OCI-LY1 (cell line): ENCODE results near the gene DYNLT1.

Source experiments
- H2AFZ ChIP-seq: fragments of 200-600 bp; sonication (generic), shearing (Covaris generic); 2 replicates; pipeline ENCODE4 v1.6.0; 2014; ENCODE audit warnings: antibody characterized with exemption, mild to moderate bottlenecking, low read length
- H3F3A ChIP-seq: fragments of 200-600 bp; sonication (generic), shearing (Covaris generic); 2 replicates; pipeline ENCODE4 v1.6.0; 2014; ENCODE audit warnings: mild to moderate bottlenecking, antibody characterized with exemption, low read length, moderate library complexity; ENCODE audit not compliant: insufficient read depth
- H3K27ac ChIP-seq: fragments of 200-600 bp; sonication (generic); 2 replicates; pipeline ENCODE4 v1.5.1; 2014; ENCODE audit warnings: low read length, mixed run types, mild to moderate bottlenecking, low read depth; ENCODE audit not compliant: poor library complexity, severe bottlenecking
- H3K27me3 ChIP-seq: fragments of 200-600 bp; sonication (generic); 2 replicates; pipeline ENCODE4 v1.6.0; 2014; ENCODE audit warnings: antibody characterized with exemption, mild to moderate bottlenecking, low read length, moderate library complexity; ENCODE audit not compliant: insufficient read depth
- H3K36me3 ChIP-seq: fragments of 200-600 bp; sonication (generic); 2 replicates; pipeline ENCODE4 v1.6.1; 2014; ENCODE audit warnings: mild to moderate bottlenecking, antibody characterized with exemption, low read length, moderate library complexity, mixed read lengths; ENCODE audit not compliant: insufficient read depth
- H3K4me1 ChIP-seq: fragments of 200-600 bp; sonication (generic); 2 replicates; pipeline ENCODE4 v1.5.1; 2014; ENCODE audit warnings: mild to moderate bottlenecking, low read length, moderate library complexity; ENCODE audit not compliant: insufficient read depth, severe bottlenecking
- H3K4me2 ChIP-seq: fragments of 200-600 bp; sonication (generic), shearing (Covaris generic); 2 replicates; pipeline ENCODE4 v1.6.1; 2014; ENCODE audit warnings: low read length
- H3K4me3 ChIP-seq: fragments of 200-600 bp; sonication (generic); 2 replicates; pipeline ENCODE4 v1.5.1; 2014; ENCODE audit warnings: low read length, low read depth, mild to moderate bottlenecking, mixed read lengths; ENCODE audit not compliant: poor library complexity, severe bottlenecking
- H3K79me2 ChIP-seq: fragments of 200-600 bp; shearing (Covaris generic); 2 replicates; pipeline ENCODE4 v1.6.1; 2016; ENCODE audit warnings: mixed run types, low read length, mixed read lengths; ENCODE audit not compliant: insufficient read depth
- H3K9ac ChIP-seq: fragments of 200-600 bp; sonication (generic), shearing (Covaris generic); 2 replicates; pipeline ENCODE4 v1.6.1; 2014; ENCODE audit warnings: mild to moderate bottlenecking, low read length, mixed read lengths
- H3K9me2 ChIP-seq: fragments of 200-600 bp; sonication (generic), shearing (Covaris generic); 2 replicates; pipeline ENCODE4 v1.6.1; 2014; ENCODE audit warnings: low read depth, mild to moderate bottlenecking, low read length, mixed read lengths
- H3K9me3 ChIP-seq: fragments of 200-600 bp; shearing (Covaris generic); 2 replicates; pipeline ENCODE4 v1.6.1; 2014; ENCODE audit warnings: low read length, mixed read lengths
- H4K20me1 ChIP-seq: fragments of 200-600 bp; sonication (generic), shearing (Covaris generic); 2 replicates; pipeline ENCODE4 v1.6.0; 2016; ENCODE audit warnings: mild to moderate bottlenecking, low read length; ENCODE audit not compliant: insufficient read depth
- CTCF ChIP-seq: fragments of 200-600 bp; sonication (generic), shearing (Covaris generic); IDR thresholded peaks from 2 replicates; pipeline ENCODE4 v1.5.1; 2017; ENCODE audit warnings: mild to moderate bottlenecking, antibody characterized with exemption, low read length, moderate library complexity, mixed read lengths
- EZH2 ChIP-seq: fragments of 200-600 bp; sonication (generic), shearing (Covaris generic); IDR thresholded peaks from 2 replicates; pipeline ENCODE4 v1.8.0; 2017; ENCODE audit warnings: borderline replicate concordance, mixed run types, mild to moderate bottlenecking, antibody characterized with exemption, low read length, moderate library complexity, mixed read lengths

Gene DYNLT1

GRCh38 chr6:158627940-158628211 is 16.7 kb downstream of the DYNLT1 start:
- no peaks in the 10 kb centered on the region for H3F3A ChIP-seq
- no peak overlapping the region for H2AFZ ChIP-seq
- TF ChIP-seq CTCF (no peak), EZH2 (no peak)
- no peak overlapping the region for H3K4me3 ChIP-seq
- H3K9me2 ChIP-seq: no peaks in the 10 kb centered on the region
- H3K79me2 ChIP-seq: no peaks in the 10 kb centered on the region
- peaks cover 36% of the 10 kb centered on the region; the same call in 1 of the 2 replicates for H3K36me3 ChIP-seq
- no peak overlapping the region for H3K9ac ChIP-seq
- H3K27ac ChIP-seq: no peak overlapping the region
- no peaks in the 10 kb centered on the region for H3K27me3 ChIP-seq
- H3K4me1 ChIP-seq: peaks cover 11% of the 10 kb centered on the region
- no peaks in the 10 kb centered on the region for H3K9me3 ChIP-seq
- no peaks in the 10 kb centered on the region for H4K20me1 ChIP-seq
- no peak overlapping the region for H3K4me2 ChIP-seq

- H3K36me3 ChIP-seq: peaks cover 38% of the 10 kb centered on the region; the same call in 1 of the 2 replicates
- H3K27ac ChIP-seq: no peak overlapping the region
- TF ChIP-seq EZH2 (no peak), CTCF (no peak)
These were observed 17.2 kb downstream of the DYNLT1 start for GRCh38 chr6:158627168-158627939.

GRCh38 chr6:158626360-158627167 is 18.0 kb downstream of the DYNLT1 start:
- H4K20me1 ChIP-seq: no peaks in the 10 kb centered on the region
- peaks cover 31% of the 10 kb centered on the region; the same call in 1 of the 2 replicates for H3K36me3 ChIP-seq
- H3K9me3 ChIP-seq: no peaks in the 10 kb centered on the region

More at GRCh38 chr6:158627168-158627939, 17.2 kb downstream of the DYNLT1 start:
- H3K79me2 ChIP-seq: no peaks in the 10 kb centered on the region
- peaks cover 11% of the 10 kb centered on the region for H3K4me1 ChIP-seq
- H3K4me2 ChIP-seq: no peak overlapping the region
- no peak overlapping the region for H2AFZ ChIP-seq
- H3K27me3 ChIP-seq: no peaks in the 10 kb centered on the region
- H3K4me3 ChIP-seq: no peak overlapping the region
- H3K9me2 ChIP-seq: no peaks in the 10 kb centered on the region
- no peaks in the 10 kb centered on the region for H4K20me1 ChIP-seq
- H3F3A ChIP-seq: no peaks in the 10 kb centered on the region
- H3K9ac ChIP-seq: no peak overlapping the region
- no peaks in the 10 kb centered on the region for H3K9me3 ChIP-seq

More at GRCh38 chr6:158626360-158627167, 18.0 kb downstream of the DYNLT1 start:
- Histone ChIP-seq H2AFZ (no peak overlapping the region), H3K9ac (no peak overlapping the region), H3K79me2 (no peaks in the 10 kb centered on the region), H3K4me2 (no peak overlapping the region), H3F3A (no peaks in the 10 kb centered on the region), H3K4me1 (peaks cover 11% of the 10 kb centered on the region), H3K27ac (no peak overlapping the region), H3K27me3 (no peaks in the 10 kb centered on the region), H3K9me2 (no peaks in the 10 kb centered on the region), H3K4me3 (no peak overlapping the region)
- TF ChIP-seq CTCF: no peak
